Stimulated activated CD8-positive, alpha-beta memory T cell treated with anti-CD3 and anti-CD28 coated beads, Interleukin-15, amount 100 ng/mL, for 24 hours (primary cell): ENCODE data around the gene MAF.
A peak's percentile ranks its signal among the peaks of the same experiment; 100 is the strongest.

Experiments
- DNase-seq: peaks from one replicate; pipeline ENCODE4 v3.0.0-alpha.2; 2020; ENCODE audit warnings: low read depth

The MAF gene

DNA sequence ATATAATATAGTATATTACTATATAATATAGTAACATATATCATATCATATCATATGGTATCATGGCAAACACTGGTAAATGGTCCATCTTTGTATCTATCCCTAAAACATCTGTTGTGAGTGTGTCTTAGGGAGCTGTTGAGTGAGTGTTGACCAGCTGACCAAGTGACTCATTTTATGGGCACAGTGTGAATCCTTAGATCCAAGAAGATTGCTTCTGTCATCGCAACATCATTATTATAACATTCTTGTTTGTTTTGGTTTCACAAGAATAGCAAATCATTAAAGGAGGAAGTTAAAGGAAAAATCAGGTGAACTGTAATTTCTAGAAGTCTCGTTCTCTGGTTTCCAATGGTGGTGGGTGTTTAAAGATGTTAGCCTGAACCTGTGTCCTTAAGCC, 11.7 kb upstream of the MAF start:
- DNase-seq: no peak

DNA sequence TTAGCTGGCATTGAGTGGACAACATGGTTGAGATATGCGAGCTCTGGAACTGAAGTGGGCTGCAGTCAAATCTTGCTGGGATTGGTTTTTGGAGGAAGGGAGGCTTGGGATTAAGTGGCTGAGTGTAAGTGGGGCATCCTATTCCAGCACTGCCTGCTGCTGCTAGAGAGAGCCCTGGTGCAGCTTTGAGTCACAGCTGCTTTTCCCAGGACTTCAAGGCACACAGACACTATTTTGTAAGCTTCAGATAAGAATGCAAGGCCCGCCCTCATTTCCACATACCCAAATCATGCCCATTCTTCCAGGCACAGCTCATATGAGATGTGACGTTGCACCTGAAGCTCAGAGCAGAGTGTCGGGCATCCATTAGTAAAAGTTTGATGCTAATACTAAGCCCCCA, 10.2 kb upstream of the MAF start:
- DNase-seq: no peak

DNA sequence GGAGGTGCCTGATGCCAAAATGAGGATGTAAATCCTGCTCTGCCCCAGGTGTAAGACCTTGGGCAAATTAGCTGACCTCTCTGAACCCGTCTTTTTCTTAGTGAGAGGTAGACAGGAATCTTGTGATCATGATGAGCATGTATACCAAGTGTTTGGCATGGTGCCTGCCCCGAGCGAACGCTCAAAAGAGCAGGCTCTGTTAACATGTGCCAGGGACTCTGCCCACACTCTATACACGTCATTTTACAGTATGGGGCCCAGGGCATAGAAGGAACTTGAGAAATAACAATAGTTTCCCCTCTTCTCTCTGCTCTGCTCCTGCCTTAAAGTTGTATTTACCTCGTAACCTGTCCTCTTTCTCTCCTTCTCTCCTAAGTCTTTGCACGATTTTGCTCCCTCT, 9.3 kb upstream of the MAF start:
- DNase-seq: no peak

GRCh38 chr16:79608976-79609375, 8.4 kb upstream of the MAF start:
- no peak for DNase-seq

- no peak for DNase-seq
These were observed 7.0 kb upstream of the MAF start for GRCh38 chr16:79607587-79607986.

GRCh38 chr16:79605999-79606398, 5.5 kb upstream of the MAF start:
- DNase-seq: no peak

GRCh38 chr16:79603055-79603454, 2.5 kb upstream of the MAF start:
- no peak for DNase-seq

- no peak for DNase-seq
These were observed 2.1 kb upstream of the MAF start for GRCh38 chr16:79602628-79603014.

GRCh38 chr16:79601931-79602627, 1.5 kb upstream of the MAF start:
- peak; percentile 64 for DNase-seq

DNA sequence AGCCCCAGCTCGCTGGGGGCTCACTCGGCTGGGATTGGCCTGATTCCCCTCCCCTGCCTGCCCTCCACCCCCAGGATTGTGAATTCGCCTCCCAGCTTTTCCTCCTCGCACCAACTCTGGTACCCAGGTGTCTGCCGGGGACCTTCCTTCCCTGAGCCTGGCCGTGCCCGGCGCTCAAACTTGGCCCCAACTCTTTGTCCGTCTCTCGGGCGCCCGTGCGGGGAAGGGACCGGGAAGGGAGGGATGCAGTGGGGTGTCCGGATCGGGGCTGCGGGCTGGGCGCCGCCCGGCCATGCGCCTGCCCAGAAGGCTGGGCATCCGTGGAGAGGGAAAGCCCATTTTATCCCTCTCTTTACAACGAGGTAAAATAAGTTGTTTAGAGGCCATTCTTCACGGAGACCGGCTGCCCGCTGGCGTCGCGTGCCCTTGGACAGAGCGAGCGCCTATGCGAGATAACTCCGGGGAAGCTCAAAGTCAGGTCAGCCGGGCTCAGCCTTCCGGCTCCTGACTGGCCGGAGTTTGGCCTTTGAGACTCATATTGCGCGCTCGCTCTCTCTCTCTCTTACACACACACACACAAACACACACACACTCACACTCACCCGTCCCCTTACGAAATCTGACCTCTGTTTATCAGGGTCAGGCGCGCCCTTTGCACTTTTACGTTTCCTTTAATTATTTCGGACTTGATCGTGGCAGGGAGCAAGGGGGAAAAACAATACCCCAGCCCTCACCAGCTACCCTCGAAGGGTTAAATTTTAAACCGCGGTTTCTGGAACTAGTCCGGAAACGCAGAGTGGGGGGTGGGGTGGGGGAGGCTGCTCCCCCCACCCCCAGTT, 774 bp upstream of the MAF start:
- DNase-seq: no peak

DNA sequence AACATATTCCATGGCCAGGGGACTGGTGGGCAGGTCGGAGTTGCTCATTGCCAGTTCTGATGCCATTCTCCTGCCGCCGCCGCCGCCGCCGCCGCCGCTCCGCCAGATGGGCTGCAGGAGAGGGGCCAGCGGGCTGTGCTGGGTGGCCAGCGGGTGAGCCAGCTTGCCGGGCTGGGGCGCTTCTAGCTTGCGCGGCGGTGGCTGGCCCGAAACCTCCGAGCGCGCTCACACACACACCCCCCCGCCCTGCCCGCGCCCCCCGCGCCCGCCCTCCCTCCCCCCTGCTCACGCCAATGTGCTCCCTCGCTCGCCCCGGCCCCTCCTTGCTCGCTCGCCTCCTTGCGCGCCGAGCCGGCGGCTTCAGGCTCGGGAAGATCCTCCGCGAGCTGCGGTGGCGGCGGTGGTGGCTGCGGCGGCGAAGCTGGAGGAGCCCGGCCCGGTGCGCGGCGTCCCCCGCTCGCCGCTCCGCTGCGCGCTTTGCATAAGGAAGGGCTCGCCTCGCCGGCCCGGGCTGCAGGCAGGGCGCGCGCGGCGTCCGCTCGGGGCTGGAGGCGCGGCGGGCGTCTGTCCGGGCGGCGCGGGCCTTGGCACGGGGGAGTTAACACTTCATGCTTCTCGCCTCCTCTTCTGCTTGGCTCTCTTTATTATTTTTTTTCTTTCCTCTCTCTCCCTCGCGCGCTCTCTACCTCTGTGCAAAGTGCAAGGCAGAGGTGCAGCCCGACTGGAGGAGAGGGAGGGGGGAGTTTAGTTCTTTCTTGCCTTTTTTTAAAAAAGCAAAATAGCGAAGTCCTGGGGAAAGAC, 500 bp downstream of the MAF start:
- DNase-seq: peak; percentile 15

DNA sequence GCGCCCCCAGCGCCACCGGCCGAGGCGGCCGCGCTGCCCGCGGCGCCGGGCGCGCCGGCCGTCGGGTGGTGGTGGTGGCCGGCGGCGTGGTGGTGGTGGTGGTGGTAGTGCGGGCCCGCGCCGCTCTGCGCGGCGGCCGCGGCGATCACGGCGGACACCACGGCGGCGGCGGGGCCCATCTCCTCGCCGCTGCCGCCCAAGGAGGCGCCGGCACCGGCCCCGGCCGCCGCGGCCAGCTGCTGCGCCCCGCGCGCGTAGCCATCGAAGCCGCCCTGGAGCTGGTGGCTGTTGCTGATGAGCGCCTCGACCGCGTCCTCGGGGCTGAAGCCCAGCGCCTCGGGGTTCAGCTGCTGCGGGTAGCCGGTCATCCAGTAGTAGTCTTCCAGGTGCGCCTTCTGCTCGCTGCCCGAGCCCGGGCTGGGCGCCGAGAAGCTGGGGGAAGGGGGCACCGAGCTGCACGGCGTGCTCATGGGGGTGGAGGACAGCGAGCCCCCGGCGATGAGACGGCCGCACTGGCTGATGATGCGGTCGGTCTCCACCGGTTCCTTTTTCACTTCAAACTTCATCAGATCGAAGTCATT, 1.2 kb downstream of the MAF start:
- DNase-seq: no peak

DNA sequence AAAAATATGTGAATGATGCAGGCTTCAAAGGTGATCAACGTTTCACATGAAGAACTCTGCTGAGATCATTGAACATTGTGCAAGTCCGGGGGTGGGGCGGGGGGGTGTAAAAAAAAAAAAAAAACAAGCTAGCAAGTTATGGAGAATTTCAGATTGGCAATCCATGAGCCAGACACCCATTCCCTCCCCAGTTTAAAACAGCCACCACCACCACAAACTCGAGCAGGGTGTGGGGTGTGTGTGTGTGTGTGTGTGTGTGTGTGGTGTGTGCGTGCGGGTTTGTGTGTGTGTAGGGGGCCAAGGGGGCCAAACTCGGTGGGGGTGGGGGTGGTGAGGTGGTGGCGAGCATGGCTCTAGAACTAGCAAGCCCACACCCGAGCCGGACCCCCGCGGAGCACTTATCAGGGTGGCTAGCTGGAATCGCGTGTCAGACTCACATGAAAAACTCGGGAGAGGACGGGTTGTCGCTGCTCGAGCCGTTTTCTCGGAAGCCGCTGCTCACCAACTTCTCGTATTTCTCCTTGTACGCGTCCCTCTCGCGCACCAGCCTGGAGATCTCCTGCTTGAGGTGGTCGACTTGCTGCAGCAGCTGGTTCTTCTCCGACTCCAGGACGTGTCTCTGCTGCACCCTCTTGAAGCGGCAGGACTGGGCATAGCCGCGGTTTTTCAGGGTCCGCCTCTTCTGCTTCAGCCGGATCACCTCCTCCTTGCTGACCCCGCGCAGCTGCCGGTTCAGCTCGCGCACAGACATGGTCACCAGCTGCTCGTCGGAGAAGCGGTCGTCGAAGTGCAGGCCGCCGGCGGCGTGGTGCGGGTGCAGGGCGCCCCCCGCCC, 2.0 kb downstream of the MAF start:
- DNase-seq: no peak

DNA sequence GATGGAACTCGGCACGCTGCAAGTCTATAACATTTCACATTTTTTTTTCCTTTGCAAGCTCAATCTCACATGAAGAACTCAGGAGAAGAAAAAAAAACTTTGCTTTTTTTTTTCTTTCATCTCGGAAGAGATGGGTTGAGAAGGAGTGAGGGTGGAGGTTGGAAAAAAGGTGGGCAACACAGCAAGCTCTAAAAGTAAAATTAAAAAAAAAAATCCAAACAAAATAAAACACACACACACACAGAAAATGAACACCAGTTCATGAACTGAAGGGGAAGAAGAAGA, 2.5 kb downstream of the MAF start:
- DNase-seq: no peak

- no peak for DNase-seq
These were observed 3.1 kb downstream of the MAF start for GRCh38 chr16:79597277-79598062.

- DNase-seq: no peak
These were observed 4.5 kb downstream of the MAF start for GRCh38 chr16:79595931-79596450.

- DNase-seq: no peak
These were observed 5.3 kb downstream of the MAF start for GRCh38 chr16:79595231-79595641.

- no peak for DNase-seq
These were observed 6.8 kb downstream of the MAF start for GRCh38 chr16:79593754-79594153.

DNA sequence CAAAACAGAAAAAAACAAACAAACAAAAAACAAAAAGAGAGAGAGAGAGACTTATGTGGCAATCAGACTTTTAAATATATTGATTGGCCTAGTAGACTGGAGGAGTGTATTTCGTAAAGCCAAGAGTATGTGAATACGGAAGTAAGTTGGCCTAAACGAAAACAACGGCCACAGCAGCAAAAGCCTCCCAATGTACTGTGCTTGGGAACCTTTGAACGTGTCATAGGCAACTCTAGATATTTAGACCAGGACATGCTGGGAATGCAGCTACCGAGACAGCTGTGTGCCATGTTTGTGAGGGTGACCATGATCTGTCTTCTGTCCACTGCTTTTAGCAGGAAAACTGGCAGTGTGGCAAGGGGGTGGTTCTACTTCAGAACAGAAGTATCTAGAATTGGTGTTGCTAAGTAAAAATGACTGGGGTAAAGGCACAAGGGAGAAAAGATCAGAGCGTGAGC, 7.4 kb downstream of the MAF start:
- DNase-seq: no peak

- no peak for DNase-seq
These were observed 8.4 kb downstream of the MAF start for GRCh38 chr16:79592186-79592585.
